KMS-11 (cell line): ENCODE data around the gene ATXN7.

Source experiments
- H2AFZ ChIP-seq: fragments of 200-600 bp; sonication (generic); 2 replicates; pipeline ENCODE4 v1.6.1; 2016; ENCODE audit warnings: antibody characterized with exemption, mixed run types, low read depth
- H3K27ac ChIP-seq: fragments of 200-600 bp; sonication (generic); 2 replicates; pipeline ENCODE4 v1.6.1; 2016; ENCODE audit warnings: mild to moderate bottlenecking, mixed run types
- H3K27me3 ChIP-seq: fragments of 200-600 bp; sonication (generic); 2 replicates; pipeline ENCODE4 v1.6.1; 2017; ENCODE audit warnings: mild to moderate bottlenecking, low read depth, mixed run types, moderate library complexity; ENCODE audit not compliant: insufficient read depth
- H3K36me3 ChIP-seq: fragments of 200-600 bp; sonication (generic); 2 replicates; pipeline ENCODE4 v1.6.1; 2017; ENCODE audit warnings: mild to moderate bottlenecking, mixed run types; ENCODE audit not compliant: insufficient read depth
- H3K4me1 ChIP-seq: fragments of 200-600 bp; sonication (generic); 2 replicates; pipeline ENCODE4 v1.6.1; 2016; ENCODE audit warnings: mild to moderate bottlenecking, low read depth, mixed run types; ENCODE audit not compliant: poor library complexity, severe bottlenecking
- H3K4me2 ChIP-seq: fragments of 200-600 bp; sonication (generic); 2 replicates; pipeline ENCODE4 v1.7.0; 2016; ENCODE audit warnings: mild to moderate bottlenecking, mixed run types
- H3K4me3 ChIP-seq: fragments of 200-600 bp; sonication (generic); IDR thresholded peaks from 2 replicates; pipeline ENCODE4 v1.6.1; 2017; ENCODE audit warnings: low read depth, low read length, mixed read lengths; ENCODE audit not compliant: insufficient read depth
- H3K79me2 ChIP-seq: fragments of 200-600 bp; sonication (generic); 2 replicates; pipeline ENCODE4 v1.6.1; 2016; ENCODE audit warnings: low read depth, mixed run types; ENCODE audit not compliant: insufficient read depth
- H3K9ac ChIP-seq: fragments of 200-600 bp; sonication (generic); 2 replicates; pipeline ENCODE4 v1.6.1; 2016; ENCODE audit warnings: mild to moderate bottlenecking, mixed run types
- H4K20me1 ChIP-seq: fragments of 200-600 bp; sonication (generic); 2 replicates; pipeline ENCODE4 v1.6.1; 2016; ENCODE audit warnings: mild to moderate bottlenecking, mixed run types; ENCODE audit not compliant: insufficient read depth
- TF ChIP-seq, protein P1 (sequence below): fragments of 200-600 bp; sonication (generic); conservative IDR thresholded peaks from 2 replicates; pipeline ENCODE4 v1.6.1; 2017; ENCODE audit warnings: low read depth, mild to moderate bottlenecking, antibody characterized with exemption, low read length, moderate library complexity, mixed read lengths

ATXN7 gene

DNA sequence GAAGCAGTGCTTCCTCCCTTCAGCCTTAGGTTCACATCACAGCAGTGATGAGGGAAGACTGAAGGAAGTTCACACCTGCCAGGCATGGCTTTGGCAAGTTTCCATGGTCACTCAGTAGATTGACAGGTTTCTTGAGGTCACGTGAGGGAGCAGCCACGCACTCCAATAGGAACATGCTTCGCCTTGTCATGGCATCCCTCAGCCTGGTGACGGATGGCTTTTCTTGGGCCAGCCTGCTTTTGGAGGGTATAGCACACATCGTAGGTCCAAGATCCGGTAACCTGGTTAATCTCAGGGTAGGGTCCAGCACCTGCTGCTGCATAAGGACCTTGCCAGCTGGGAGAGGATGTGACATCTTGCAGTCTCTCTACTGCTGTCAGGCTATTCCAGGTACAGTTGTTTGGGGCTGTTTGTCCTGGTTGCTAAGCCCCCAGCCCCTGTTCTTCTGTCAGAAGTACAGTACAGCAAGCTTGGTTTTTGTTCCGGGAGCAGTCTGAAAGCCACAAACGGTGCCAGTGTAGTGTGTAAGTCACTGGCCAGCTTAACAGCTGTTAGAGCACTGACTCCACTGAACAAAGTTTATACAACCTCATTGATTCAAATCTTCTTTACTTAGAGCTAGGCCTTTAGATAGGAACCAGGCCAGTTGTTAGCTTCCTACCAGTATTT is 117.3 kb downstream of the ATXN7 start:
- no peak overlapping the region for H3K4me3 ChIP-seq
- H3K36me3 ChIP-seq: no peaks in the 10 kb centered on the region
- no peak overlapping the region for H3K9ac ChIP-seq
- no peaks in the 10 kb centered on the region for H3K4me1 ChIP-seq
- no peaks in the 10 kb centered on the region for H3K79me2 ChIP-seq
- no peak overlapping the region for H3K4me2 ChIP-seq
- no peak overlapping the region for H2AFZ ChIP-seq
- H3K27me3 ChIP-seq: no peaks in the 10 kb centered on the region
- no peak overlapping the region for H3K27ac ChIP-seq
- no peaks in the 10 kb centered on the region for H4K20me1 ChIP-seq
- TF ChIP-seq, protein P1, sequence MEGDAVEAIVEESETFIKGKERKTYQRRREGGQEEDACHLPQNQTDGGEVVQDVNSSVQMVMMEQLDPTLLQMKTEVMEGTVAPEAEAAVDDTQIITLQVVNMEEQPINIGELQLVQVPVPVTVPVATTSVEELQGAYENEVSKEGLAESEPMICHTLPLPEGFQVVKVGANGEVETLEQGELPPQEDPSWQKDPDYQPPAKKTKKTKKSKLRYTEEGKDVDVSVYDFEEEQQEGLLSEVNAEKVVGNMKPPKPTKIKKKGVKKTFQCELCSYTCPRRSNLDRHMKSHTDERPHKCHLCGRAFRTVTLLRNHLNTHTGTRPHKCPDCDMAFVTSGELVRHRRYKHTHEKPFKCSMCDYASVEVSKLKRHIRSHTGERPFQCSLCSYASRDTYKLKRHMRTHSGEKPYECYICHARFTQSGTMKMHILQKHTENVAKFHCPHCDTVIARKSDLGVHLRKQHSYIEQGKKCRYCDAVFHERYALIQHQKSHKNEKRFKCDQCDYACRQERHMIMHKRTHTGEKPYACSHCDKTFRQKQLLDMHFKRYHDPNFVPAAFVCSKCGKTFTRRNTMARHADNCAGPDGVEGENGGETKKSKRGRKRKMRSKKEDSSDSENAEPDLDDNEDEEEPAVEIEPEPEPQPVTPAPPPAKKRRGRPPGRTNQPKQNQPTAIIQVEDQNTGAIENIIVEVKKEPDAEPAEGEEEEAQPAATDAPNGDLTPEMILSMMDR: no peak

DNA sequence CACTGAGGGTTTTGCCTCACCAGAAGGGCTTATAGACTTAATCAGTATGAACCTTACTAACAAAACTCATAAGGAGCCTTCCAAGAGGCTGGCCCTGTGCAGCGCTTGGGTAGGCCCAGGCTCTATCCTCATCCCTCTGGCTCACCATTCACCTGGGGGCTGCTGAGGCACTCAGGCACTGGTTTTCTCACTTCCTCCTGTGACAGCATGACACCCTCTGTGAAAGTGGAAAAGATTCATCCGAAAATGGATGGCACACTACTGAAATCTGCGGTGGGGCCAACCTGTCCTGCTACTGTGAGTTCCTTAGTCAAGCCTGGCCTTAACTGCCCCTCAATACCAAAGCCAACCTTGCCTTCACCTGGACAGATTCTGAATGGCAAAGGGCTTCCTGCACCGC is 118.3 kb downstream of the ATXN7 start:
- Histone ChIP-seq H3K9ac (no peak overlapping the region), H3K4me3 (no peak overlapping the region), H3K36me3 (no peaks in the 10 kb centered on the region), H3K4me2 (no peak overlapping the region), H3K27me3 (no peaks in the 10 kb centered on the region), H3K79me2 (no peaks in the 10 kb centered on the region), H4K20me1 (no peaks in the 10 kb centered on the region), H3K27ac (no peak overlapping the region), H3K4me1 (no peaks in the 10 kb centered on the region), H2AFZ (no peak overlapping the region)
- TF ChIP-seq, protein P1: no peak

DNA sequence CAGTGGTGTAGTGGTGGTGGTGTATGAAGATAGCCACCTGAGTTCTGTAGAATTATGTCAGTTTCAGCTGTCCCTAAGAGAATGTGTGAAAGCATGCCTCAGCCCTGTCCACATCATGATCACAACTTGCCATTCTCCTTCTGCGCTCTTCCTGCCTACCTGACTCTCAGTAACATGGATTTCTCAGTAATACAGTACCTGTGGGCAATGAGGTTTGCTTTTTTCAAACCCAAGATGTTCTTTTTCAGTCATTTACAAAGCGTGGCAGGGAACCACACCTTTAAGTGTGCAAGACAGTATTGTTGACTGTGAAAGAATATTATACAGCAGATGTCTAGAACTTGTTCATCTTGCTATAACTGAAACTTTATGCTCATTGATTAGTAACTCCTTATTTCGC is 120.7 kb downstream of the ATXN7 start:
- Histone ChIP-seq H3K4me3 (no peak overlapping the region), H2AFZ (no peak overlapping the region), H3K9ac (no peak overlapping the region), H3K36me3 (no peaks in the 10 kb centered on the region), H3K79me2 (no peaks in the 10 kb centered on the region), H3K27me3 (no peaks in the 10 kb centered on the region), H3K4me1 (peaks cover 3% of the 10 kb centered on the region), H3K27ac (no peak overlapping the region), H3K4me2 (no peak overlapping the region), H4K20me1 (no peaks in the 10 kb centered on the region)
- TF ChIP-seq, protein P1: no peak

DNA sequence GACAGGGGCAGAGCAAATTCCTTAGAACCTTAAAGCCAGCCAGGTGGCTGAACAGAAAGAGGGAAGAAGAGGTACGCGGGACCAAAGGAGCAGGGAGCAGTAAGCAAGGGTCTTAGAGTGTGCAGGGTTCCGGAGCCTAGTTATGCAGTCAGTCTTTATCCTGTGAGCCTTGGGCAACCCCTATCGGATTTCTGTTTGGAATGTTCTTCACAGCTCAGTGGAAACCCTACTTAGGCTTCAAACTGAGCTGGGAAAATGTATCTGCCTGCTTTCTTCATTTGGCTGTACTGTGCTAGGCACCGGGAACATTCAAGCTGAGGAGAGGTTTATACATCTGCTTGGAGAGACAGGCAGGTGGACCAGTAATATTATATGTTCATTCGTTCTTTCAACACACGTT is 122.5 kb downstream of the ATXN7 start:
- Histone ChIP-seq H2AFZ (no peak overlapping the region), H3K79me2 (no peaks in the 10 kb centered on the region), H4K20me1 (no peaks in the 10 kb centered on the region), H3K4me1 (peaks cover 3% of the 10 kb centered on the region), H3K27me3 (no peaks in the 10 kb centered on the region), H3K4me3 (no peak overlapping the region), H3K27ac (no peak overlapping the region), H3K36me3 (no peaks in the 10 kb centered on the region), H3K4me2 (no peak overlapping the region), H3K9ac (no peak overlapping the region)
- TF ChIP-seq, protein P1: no peak
